Uterus (tissue), 4 donors: ENCODE data around the gene LEKR1. TPM values are rescaled to one million over a fixed set of nuclear protein-coding genes. Genes with fewer than 3 reads are reported as not detected.

Experiments
- DNase-seq, 2 donors: peaks; one replicate each; pipeline ENCODE4 v3.0.0-alpha.2; 2019 to 2020
- H3K27ac ChIP-seq, 2 donors: fragments of 200-600 bp; sonication (generic); 1 replicate in 1 of 2; 2 replicates in 1 of 2; pipeline ENCODE4 v1.5.1; 2016 to 2018
- H3K27me3 ChIP-seq, 2 donors: fragments of 200-600 bp; sonication (generic); one replicate each; pipeline ENCODE4 v1.5.1; 2018 to 2019; ENCODE audit warnings: control low read depth in 1 of 2
- H3K36me3 ChIP-seq, 2 donors: fragments of 200-600 bp; sonication (generic); one replicate each; pipeline ENCODE4 v1.5.1; 2019; ENCODE audit warnings: control low read depth in 1 of 2
- H3K4me1 ChIP-seq, 2 donors: fragments of 200-600 bp; sonication (generic); one replicate each; pipeline ENCODE4 v1.5.1; 2018 to 2019; ENCODE audit warnings: control low read depth in 1 of 2
- H3K4me3 ChIP-seq, 2 donors: fragments of 200-600 bp; sonication (generic); 1 replicate in 1 of 2; 2 replicates in 1 of 2; pipeline ENCODE4 v1.5.1; 2018 to 2019; ENCODE audit warnings: mild to moderate bottlenecking in 1 of 2
- H3K9me3 ChIP-seq, 2 donors: fragments of 200-600 bp; sonication (generic); one replicate each; pipeline ENCODE4 v1.5.1; 2019; ENCODE audit warnings: control low read depth in 1 of 2
- POLR2A ChIP-seq, 2 donors: fragments of 450-650 bp; IDR thresholded peaks; one replicate each; pipeline ENCODE4 v1.6.1; 2016; ENCODE audit warnings: antibody characterized with exemption in 2 of 2, mild to moderate bottlenecking in 1 of 2, moderate library complexity in 1 of 2
- intact Hi-C: fragments of 100-400 bp; cut with DNase I; formaldehyde crosslinking; loops from one replicate; pipeline ENCODE4 v1.15.1; 2023; ENCODE audit warnings: low total_unique reads
- total RNA-seq, 4 donors: library from RNA; depleted of rRNA in 3 of 4; stranded (reverse); fragments of >200 nt in 3 of 4; gene quantifications; one replicate each; pipeline versions ENCODE4 v1.1.0 to v1.2.4, GENCODE V29; 2014 to 2023
- TF ChIP-seq, protein P1 (sequence below), 4 experiments: fragments of 200-600 bp in 2 of 4; fragments of 450-650 bp in 2 of 4; sonication (generic) in 2 of 4; IDR thresholded peaks; one replicate each; pipeline ENCODE4 v1.5.1; 2016 to 2019; ENCODE audit warnings: antibody characterized with exemption in 4 of 4, mild to moderate bottlenecking in 2 of 4, moderate library complexity in 1 of 4
- donor health status: DM: yes; HTN: yes; CAD: no.

Gene LEKR1
- total RNA-seq, 4 donors from 2014 or later: 0.26 to 4.8 (median 2.8) TPM; not detected in 1

DNA sequence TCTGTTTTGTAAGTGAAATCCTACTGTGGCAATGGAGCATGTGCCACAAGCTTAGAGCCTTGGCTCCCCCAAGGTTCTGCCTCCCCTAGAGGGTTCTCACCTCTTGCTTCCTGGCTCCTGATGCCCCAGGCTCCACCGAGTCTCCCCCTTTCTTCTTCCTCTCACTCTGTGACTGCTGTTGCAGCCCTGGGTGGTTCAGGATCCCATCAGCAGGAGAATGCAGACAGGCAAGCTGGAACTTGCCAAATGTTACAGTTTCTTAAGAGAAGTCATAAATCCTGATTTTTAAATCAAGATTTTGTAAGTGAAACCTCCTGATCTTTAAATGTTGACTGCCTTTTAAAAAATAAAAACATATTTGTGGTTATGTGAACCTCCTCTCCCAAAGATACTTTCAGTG lies 199.9 kb downstream of the LEKR1 start:
- DNase-seq: no peak
- Histone ChIP-seq H3K4me1 (no peaks in the 10 kb centered on the region), H3K27me3 (no peaks in the 10 kb centered on the region), H3K4me3 (no peak overlapping the region), H3K27ac (no peak overlapping the region), H3K36me3 (no peaks in the 10 kb centered on the region), H3K9me3 (no peaks in the 10 kb centered on the region)
- intact Hi-C loops: no loop called here
- TF ChIP-seq, protein P1, sequence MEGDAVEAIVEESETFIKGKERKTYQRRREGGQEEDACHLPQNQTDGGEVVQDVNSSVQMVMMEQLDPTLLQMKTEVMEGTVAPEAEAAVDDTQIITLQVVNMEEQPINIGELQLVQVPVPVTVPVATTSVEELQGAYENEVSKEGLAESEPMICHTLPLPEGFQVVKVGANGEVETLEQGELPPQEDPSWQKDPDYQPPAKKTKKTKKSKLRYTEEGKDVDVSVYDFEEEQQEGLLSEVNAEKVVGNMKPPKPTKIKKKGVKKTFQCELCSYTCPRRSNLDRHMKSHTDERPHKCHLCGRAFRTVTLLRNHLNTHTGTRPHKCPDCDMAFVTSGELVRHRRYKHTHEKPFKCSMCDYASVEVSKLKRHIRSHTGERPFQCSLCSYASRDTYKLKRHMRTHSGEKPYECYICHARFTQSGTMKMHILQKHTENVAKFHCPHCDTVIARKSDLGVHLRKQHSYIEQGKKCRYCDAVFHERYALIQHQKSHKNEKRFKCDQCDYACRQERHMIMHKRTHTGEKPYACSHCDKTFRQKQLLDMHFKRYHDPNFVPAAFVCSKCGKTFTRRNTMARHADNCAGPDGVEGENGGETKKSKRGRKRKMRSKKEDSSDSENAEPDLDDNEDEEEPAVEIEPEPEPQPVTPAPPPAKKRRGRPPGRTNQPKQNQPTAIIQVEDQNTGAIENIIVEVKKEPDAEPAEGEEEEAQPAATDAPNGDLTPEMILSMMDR (IDR thresholded peaks at IDR 0.05): no peak
- no peak for TF ChIP-seq POLR2A (IDR thresholded peaks at IDR 0.05)

DNA sequence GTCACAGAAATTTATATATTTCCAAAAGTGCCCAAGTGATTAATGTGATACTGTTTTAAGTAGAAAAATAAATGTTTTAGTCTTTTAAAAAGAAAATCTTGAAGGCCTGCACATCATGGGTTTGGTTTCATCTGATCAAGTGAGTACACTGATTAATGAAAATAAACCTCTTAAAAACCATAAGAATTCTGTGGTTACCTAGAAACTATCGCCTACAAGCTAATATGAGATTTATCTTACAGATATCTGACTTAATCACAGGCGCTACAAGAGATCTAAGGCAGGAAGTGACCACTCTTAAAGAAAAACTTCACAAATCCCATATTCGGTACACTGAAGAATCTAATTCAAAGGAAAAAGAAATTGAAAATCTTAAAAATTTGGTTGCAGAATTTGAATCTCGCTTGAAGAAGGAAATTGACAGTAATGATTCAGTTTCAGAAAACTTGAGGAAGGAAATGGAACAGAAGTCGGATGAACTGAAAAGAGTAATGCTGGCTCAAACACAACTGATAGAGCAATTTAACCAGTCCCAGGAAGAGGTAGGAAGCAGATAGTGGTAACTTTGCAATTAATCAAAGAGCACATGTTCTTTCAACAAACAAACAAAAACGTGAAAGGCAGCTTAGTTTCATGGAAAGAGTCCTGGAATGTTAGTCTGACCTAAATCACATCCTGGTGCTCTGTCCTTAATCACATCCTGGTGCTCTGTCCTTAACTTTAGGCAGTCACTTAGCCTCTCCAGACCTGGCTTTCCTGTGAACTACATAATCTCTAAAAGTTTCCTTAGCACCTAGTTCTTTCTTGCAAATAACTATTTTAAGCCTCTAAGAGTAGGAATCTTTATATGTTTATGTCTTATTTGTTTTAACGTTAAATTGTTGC lies 201.9 kb downstream of the LEKR1 start:
- DNase-seq: no peak
- H3K9me3 ChIP-seq: no peaks in the 10 kb centered on the region
- no peaks in the 10 kb centered on the region for H3K4me1 ChIP-seq
- H3K4me3 ChIP-seq: no peak overlapping the region
- intact Hi-C loops: no loop called here
- no peak for TF ChIP-seq POLR2A (IDR thresholded peaks at IDR 0.05)
- TF ChIP-seq, protein P1 (IDR thresholded peaks at IDR 0.05): no peak
- H3K27me3 ChIP-seq: no peaks in the 10 kb centered on the region
- H3K27ac ChIP-seq: no peak overlapping the region
- no peaks in the 10 kb centered on the region for H3K36me3 ChIP-seq

DNA sequence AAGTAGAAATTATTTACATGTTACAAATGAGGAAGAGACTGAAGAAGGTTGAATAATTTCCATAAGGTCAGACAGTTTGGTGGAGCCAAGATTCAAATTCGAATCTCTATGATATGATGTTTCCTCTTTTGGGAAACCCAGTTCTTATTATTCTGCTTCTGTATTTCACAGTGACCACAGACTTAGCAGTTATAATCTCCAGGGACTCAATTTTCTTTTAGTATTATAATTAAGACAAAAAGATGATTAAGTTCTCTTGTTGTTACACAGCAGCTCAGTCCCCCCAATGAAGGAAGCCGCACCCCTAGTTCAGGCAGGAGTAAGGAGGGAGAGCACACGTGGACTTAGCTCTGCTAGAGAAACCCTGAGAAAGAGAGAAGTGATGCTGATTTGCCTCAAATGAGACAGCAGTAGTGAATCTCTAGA lies 203.2 kb downstream of the LEKR1 start:
- H3K27ac ChIP-seq: no peak overlapping the region
- DNase-seq: no peak
- no peaks in the 10 kb centered on the region for H3K36me3 ChIP-seq

DNA sequence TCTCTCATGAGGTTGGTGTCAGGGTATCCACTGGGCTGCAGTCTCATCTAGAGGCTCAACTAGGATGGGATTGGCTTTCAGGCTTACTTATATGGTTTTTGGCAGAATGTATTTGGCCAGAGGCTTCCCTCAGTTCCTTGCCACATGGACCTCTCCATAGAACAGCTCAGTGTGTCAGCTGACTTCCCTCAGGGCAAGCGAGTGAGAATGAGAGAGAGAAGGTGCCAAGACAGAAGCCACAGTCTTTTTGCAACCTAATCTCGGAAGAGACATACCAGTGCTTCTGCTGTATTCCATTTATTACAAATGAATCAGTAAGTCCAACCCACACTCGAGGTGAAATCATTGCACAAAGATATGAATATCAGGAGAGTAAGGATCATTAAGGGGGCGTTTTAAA lies 204.6 kb downstream of the LEKR1 start:
- Histone ChIP-seq H3K4me1 (no peaks in the 10 kb centered on the region), H3K9me3 (no peaks in the 10 kb centered on the region), H3K27ac (no peak overlapping the region), H3K36me3 (no peaks in the 10 kb centered on the region), H3K4me3 (no peak overlapping the region), H3K27me3 (no peaks in the 10 kb centered on the region)
- TF ChIP-seq, protein P1 (IDR thresholded peaks at IDR 0.05): no peak
- no peak for TF ChIP-seq POLR2A (IDR thresholded peaks at IDR 0.05)
- intact Hi-C loops: no loop called here
- DNase-seq: no peak

More for the DNA sequence above, 203.2 kb downstream of the LEKR1 start:
- H3K9me3 ChIP-seq: no peaks in the 10 kb centered on the region
- H3K27me3 ChIP-seq: no peaks in the 10 kb centered on the region
- no peak overlapping the region for H3K4me3 ChIP-seq
- H3K4me1 ChIP-seq: no peaks in the 10 kb centered on the region
- TF ChIP-seq POLR2A (IDR thresholded peaks at IDR 0.05): no peak
- TF ChIP-seq, protein P1 (IDR thresholded peaks at IDR 0.05): no peak
- intact Hi-C loops: no loop called here

DNA sequence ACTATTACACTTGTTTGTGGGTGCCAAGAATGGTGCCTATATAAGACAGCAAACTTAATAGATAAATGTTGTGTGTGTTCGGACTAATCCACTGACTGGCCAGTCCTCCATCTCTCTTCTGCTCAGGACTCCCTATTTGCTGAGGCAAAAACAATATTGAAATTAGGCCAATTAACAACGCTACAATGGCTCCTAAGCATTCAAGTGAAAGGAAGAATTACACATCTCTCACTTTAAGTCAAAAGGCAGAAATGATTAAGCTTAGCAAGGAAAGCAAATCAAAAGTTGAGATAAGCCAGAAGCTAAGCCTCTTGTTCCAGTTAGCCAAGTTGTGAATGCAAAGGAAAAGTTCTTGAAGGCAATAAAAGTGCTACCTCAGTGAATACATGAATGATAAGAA lies 206.8 kb downstream of the LEKR1 start:
- no peak for DNase-seq
- intact Hi-C loops: no loop called here
- Histone ChIP-seq H3K27ac (no peak overlapping the region), H3K4me1 (no peaks in the 10 kb centered on the region), H3K4me3 (no peak overlapping the region), H3K36me3 (no peaks in the 10 kb centered on the region), H3K9me3 (no peaks in the 10 kb centered on the region), H3K27me3 (no peaks in the 10 kb centered on the region)
- no peak for TF ChIP-seq POLR2A (IDR thresholded peaks at IDR 0.05)
- TF ChIP-seq, protein P1 (IDR thresholded peaks at IDR 0.05): no peak
